Measurements from ENCODE around the gene TBX4. TPM values are rescaled to one million over a fixed set of nuclear protein-coding genes. Genes with fewer than 3 reads are reported as not detected.

Gene TBX4
- total RNA-seq, 4 donors from 2014 or later: not detected

GRCh38 chr17:61414141-61414935, 37.9 kb upstream of the TBX4 start:
- DNase-seq (ENCODE audit: low spot score) (no peak), ATAC-seq (ENCODE audit: low FRiP score) (no peak)
- TF ChIP-seq CTCF (IDR thresholded peaks at IDR 0.05): no peak

- ATAC-seq (ENCODE audit: low FRiP score) (no peak), DNase-seq (ENCODE audit: low spot score) (no peak)
- TF ChIP-seq CTCF (IDR thresholded peaks at IDR 0.05): no peak
Observed at GRCh38 chr17:61414936-61415251, 37.3 kb upstream of the TBX4 start.

GRCh38 chr17:61415374-61416210, 36.6 kb upstream of the TBX4 start:
- no peak for DNase-seq (ENCODE audit: low spot score)
- no peak for TF ChIP-seq CTCF (IDR thresholded peaks at IDR 0.05)
- ATAC-seq (ENCODE audit: low FRiP score): no peak

GRCh38 chr17:61416211-61416539, 36.0 kb upstream of the TBX4 start:
- ATAC-seq (ENCODE audit: low FRiP score): no peak
- TF ChIP-seq CTCF (IDR thresholded peaks at IDR 0.05): no peak

GRCh38 chr17:61416540-61417363, 35.5 kb upstream of the TBX4 start:
- peak in 2 of 3 donors; percentile 28 to 74 for TF ChIP-seq CTCF (IDR thresholded peaks at IDR 0.05)
- ATAC-seq (ENCODE audit: low FRiP score): peak; percentile 53
- no peak for DNase-seq (ENCODE audit: low spot score)

More at GRCh38 chr17:61416211-61416539, 36.0 kb upstream of the TBX4 start:
- no peak for DNase-seq (ENCODE audit: low spot score)

GRCh38 chr17:61418449-61418848, 33.8 kb upstream of the TBX4 start:
- no peak for TF ChIP-seq CTCF (IDR thresholded peaks at IDR 0.05)
- DNase-seq (ENCODE audit: low spot score): no peak
- no peak for ATAC-seq (ENCODE audit: low FRiP score)
